HG03354 (cell line): ENCODE measurements around the gene DNAAF8.

Experiments used
- ATAC-seq: cut with Tn5 transposase; IDR thresholded peaks from one replicate; pipeline ENCODE4 v1.9.1; 2021; ENCODE audit warnings: mild to moderate bottlenecking; ENCODE audit not compliant: unreplicated experiment, poor library complexity, severe bottlenecking

The DNAAF8 gene

GRCh38 chr16:4734063-4734729 is at the start of gene DNAAF8, which contains the start of gene ANKS3:
TSS of gene DNAAF8 (plus strand) at chr16:4734537. CDS start at chr16:4736515, 1,978 bp downstream.
TSS of gene ANKS3 (minus strand) at chr16:4734271. CDS start at chr16:4730149, 4,122 bp downstream.
- ATAC-seq = peak; percentile 75

GRCh38 chr16:4684763-4685162 is 49.6 kb upstream of the DNAAF8 start:
- ATAC-seq = no peak

GRCh38 chr16:4685292-4685691 is 49.0 kb upstream of the DNAAF8 start:
- ATAC-seq = no peak

GRCh38 chr16:4685776-4686496 is 48.4 kb upstream of the DNAAF8 start:
- ATAC-seq = no peak

- no peak for ATAC-seq
Observed at GRCh38 chr16:4686497-4687210, 47.7 kb upstream of the DNAAF8 start.

- no peak for ATAC-seq
Observed at GRCh38 chr16:4687416-4687815, 46.9 kb upstream of the DNAAF8 start.

GRCh38 chr16:4687946-4688673 is 46.2 kb upstream of the DNAAF8 start:
- no peak for ATAC-seq

- ATAC-seq = no peak
Observed at GRCh38 chr16:4688674-4689045, 45.7 kb upstream of the DNAAF8 start.

GRCh38 chr16:4689091-4689671 is 45.2 kb upstream of the DNAAF8 start:
- no peak for ATAC-seq

GRCh38 chr16:4689864-4690704 is 44.3 kb upstream of the DNAAF8 start:
- ATAC-seq = no peak

GRCh38 chr16:4690946-4691665 is 43.2 kb upstream of the DNAAF8 start:
- no peak for ATAC-seq

- ATAC-seq = no peak
Observed at GRCh38 chr16:4691666-4692412, 42.5 kb upstream of the DNAAF8 start.

- ATAC-seq = peak; percentile 17
Observed at GRCh38 chr16:4692460-4693295, 41.7 kb upstream of the DNAAF8 start.

- ATAC-seq = peak; percentile 94
Observed at GRCh38 chr16:4693296-4693955, 40.9 kb upstream of the DNAAF8 start, which contains the start of gene NUDT16L1. TSS of gene NUDT16L1 (plus strand) at chr16:4693562. CDS start at chr16:4693727, 165 bp downstream.

- peak; percentile 14 for ATAC-seq
Observed at GRCh38 chr16:4693956-4694641, 40.2 kb upstream of the DNAAF8 start.
